ENCODE measurements around the gene PTPN7.

The PTPN7 gene

DNA sequence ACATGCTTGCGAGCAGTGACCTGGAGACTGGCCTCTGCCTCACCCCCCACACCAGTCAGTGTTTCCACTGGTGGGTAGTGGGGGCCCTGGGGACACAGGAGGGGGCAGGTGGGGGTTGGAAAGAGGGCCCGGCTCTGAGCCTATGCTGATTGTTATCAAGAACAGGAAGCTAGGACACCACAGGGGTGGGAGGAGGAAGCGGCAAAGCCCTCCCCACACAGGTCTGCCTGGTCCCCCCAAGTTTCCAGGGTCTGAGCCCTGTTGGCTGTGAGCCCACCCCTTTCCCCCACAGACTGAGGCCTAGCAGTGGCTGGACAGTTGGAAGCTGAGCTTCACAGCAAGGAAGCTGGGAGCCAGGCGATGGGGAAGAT lies 1.6 kb upstream of the PTPN7 start:
- DNase-seq (ENCODE audit: low spot score) (no peak), ATAC-seq (ENCODE audit: low read depth) (no peak)
- no peaks in the 10 kb centered on the region for H3K4me1 ChIP-seq (ENCODE audit: insufficient read depth, poor library complexity, severe bottlenecking)
- no peak overlapping the region for H3K27ac ChIP-seq (ENCODE audit: poor library complexity, severe bottlenecking)
- H3K36me3 ChIP-seq (ENCODE audit: low read depth): no peaks in the 10 kb centered on the region
- no peaks in the 10 kb centered on the region for H3K27me3 ChIP-seq (ENCODE audit: insufficient read depth, poor library complexity, severe bottlenecking)
- H3K4me3 ChIP-seq (ENCODE audit: severe bottlenecking): no peak overlapping the region
- TF ChIP-seq, protein P1, sequence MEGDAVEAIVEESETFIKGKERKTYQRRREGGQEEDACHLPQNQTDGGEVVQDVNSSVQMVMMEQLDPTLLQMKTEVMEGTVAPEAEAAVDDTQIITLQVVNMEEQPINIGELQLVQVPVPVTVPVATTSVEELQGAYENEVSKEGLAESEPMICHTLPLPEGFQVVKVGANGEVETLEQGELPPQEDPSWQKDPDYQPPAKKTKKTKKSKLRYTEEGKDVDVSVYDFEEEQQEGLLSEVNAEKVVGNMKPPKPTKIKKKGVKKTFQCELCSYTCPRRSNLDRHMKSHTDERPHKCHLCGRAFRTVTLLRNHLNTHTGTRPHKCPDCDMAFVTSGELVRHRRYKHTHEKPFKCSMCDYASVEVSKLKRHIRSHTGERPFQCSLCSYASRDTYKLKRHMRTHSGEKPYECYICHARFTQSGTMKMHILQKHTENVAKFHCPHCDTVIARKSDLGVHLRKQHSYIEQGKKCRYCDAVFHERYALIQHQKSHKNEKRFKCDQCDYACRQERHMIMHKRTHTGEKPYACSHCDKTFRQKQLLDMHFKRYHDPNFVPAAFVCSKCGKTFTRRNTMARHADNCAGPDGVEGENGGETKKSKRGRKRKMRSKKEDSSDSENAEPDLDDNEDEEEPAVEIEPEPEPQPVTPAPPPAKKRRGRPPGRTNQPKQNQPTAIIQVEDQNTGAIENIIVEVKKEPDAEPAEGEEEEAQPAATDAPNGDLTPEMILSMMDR (IDR thresholded peaks at IDR 0.05; ENCODE audit: poor library complexity, severe bottlenecking): no peak
- H3K9me3 ChIP-seq (ENCODE audit: severe bottlenecking): no peaks in the 10 kb centered on the region

GRCh38 chr1:202161151-202162046 lies 997 bp upstream of the PTPN7 start:
- no peak for ATAC-seq (ENCODE audit: low read depth)
- Histone ChIP-seq H3K9me3 (ENCODE audit: severe bottlenecking) (no peaks in the 10 kb centered on the region), H3K36me3 (ENCODE audit: low read depth) (no peaks in the 10 kb centered on the region), H3K4me1 (ENCODE audit: insufficient read depth, poor library complexity, severe bottlenecking) (no peaks in the 10 kb centered on the region), H3K27ac (ENCODE audit: poor library complexity, severe bottlenecking) (no peak overlapping the region), H3K27me3 (ENCODE audit: insufficient read depth, poor library complexity, severe bottlenecking) (no peaks in the 10 kb centered on the region), H3K4me3 (ENCODE audit: severe bottlenecking) (no peak overlapping the region)
- TF ChIP-seq, protein P1 (IDR thresholded peaks at IDR 0.05; ENCODE audit: poor library complexity, severe bottlenecking): no peak
- DNase-seq (ENCODE audit: low spot score): no peak

DNA sequence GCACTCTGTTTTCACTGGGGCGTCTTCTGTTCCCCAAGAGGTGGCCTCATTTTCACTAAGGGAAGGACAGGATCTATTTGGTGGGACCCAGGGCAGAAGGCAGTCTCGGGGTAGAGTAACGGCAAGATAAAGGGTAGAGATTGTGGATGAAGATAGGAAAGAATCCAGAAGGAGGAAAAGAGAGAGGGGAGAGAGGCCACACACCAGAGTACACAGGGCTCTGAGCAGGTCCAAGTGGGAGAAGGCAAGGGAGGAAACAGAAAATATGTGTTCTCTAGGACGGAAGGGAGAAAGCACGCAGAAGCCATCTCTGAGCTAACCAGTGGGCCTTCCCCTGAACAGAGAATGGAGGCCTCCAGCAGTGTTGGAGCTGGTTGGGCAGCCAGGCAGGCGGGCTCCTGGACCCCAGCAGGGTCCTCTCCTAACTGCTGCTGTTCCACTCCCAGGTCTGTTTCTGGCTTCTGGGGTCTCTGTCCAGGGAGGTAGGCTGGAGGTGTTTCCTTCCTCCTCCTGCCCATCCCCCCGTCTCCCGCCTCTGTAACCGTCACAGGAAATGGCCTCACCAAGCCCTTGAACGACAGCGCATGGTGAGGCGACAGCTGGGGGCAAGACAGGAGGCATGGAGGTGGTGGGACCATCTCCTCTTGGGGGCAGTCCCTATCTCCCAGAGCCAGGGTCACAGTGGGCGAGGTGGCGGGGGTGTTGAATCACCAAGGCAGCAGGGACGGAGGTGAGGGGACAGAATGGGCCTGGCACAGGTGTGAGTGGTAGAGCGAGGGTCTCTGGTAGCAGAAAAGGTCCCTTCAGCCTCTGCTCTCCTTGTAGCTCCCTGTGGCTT lies 649 bp downstream of the PTPN7 start:
- Histone ChIP-seq H3K36me3 (ENCODE audit: low read depth) (no peaks in the 10 kb centered on the region), H3K4me1 (ENCODE audit: insufficient read depth, poor library complexity, severe bottlenecking) (no peaks in the 10 kb centered on the region), H3K9me3 (ENCODE audit: severe bottlenecking) (no peaks in the 10 kb centered on the region), H3K4me3 (ENCODE audit: severe bottlenecking) (no peak overlapping the region), H3K27ac (ENCODE audit: poor library complexity, severe bottlenecking) (no peak overlapping the region), H3K27me3 (ENCODE audit: insufficient read depth, poor library complexity, severe bottlenecking) (no peaks in the 10 kb centered on the region)
- no peak for ATAC-seq (ENCODE audit: low read depth)
- DNase-seq (ENCODE audit: low spot score): no peak
- TF ChIP-seq, protein P1 (IDR thresholded peaks at IDR 0.05; ENCODE audit: poor library complexity, severe bottlenecking): no peak

GRCh38 chr1:202158810-202159533 lies 1.4 kb downstream of the PTPN7 start:
- TF ChIP-seq, protein P1 (IDR thresholded peaks at IDR 0.05; ENCODE audit: poor library complexity, severe bottlenecking): no peak
- Histone ChIP-seq H3K9me3 (ENCODE audit: severe bottlenecking) (no peaks in the 10 kb centered on the region), H3K4me1 (ENCODE audit: insufficient read depth, poor library complexity, severe bottlenecking) (no peaks in the 10 kb centered on the region), H3K4me3 (ENCODE audit: severe bottlenecking) (no peak overlapping the region), H3K36me3 (ENCODE audit: low read depth) (no peaks in the 10 kb centered on the region), H3K27ac (ENCODE audit: poor library complexity, severe bottlenecking) (no peak overlapping the region), H3K27me3 (ENCODE audit: insufficient read depth, poor library complexity, severe bottlenecking) (no peaks in the 10 kb centered on the region)
- DNase-seq (ENCODE audit: low spot score) (no peak), ATAC-seq (ENCODE audit: low read depth) (no peak)
